ENCODE results near the gene C7.

The C7 gene

GRCh38 chr5:40928886-40929448, 19.7 kb downstream of the C7 start:
- DNase-seq: no peak

DNA sequence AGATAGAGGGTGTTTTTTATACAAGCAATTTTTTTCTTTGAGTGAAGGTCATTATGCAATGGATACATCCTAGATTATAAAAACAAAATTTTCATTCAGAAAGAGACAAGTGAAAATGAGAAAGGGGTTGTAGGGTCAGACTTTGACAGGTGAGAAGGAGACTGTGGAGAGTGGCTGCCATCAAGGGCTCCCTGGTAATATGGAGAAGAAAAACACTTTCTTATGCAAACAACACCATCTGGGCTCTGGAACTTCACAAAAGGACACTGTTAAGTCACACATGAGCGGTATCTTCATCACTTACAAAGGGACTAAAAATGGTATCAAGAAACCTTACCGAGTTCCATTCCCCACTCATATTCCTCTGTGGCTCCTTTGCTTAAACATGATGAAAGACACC, 23.5 kb downstream of the C7 start:
- DNase-seq: no peak

DNA sequence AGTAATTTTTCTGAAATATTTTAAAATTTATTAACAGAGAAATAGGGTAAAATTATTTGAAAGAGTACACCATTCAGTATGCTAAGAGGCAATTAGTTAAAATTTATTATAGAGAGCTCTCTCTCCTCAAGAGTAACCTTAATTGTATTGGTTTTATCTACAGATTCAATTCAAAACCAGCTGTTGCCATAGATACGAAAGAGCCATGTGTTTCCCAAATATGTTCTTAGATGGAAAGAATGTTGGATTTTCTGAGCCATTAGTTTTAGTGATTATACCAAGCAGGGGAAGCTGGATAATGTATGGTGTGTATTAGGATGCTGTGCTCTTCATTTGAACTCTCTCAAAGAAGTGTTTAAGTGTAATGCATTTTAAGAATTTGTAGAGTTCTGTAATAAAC, 27.8 kb downstream of the C7 start:
- DNase-seq: no peak

DNA sequence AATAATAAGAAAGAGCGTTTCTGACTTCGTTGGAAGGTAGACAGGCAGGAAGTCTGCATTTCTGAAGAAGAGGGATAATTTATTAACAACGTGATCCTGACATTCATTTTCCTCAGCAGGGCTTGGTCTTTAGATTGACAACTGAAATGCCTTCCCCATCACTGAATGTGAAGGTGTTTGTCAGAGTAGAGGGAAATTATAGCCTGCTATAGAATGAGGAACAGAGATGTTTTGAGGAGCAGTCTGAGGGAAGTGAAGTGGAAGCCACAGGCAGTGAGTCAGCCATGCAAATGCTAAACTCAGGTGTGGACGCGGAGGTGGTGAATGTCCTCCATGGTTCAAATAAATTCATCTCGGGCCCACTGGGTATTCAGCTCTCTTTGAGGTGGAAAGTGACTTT, 30.5 kb downstream of the C7 start:
- no peak for DNase-seq

- no peak for DNase-seq
These were observed 35.8 kb downstream of the C7 start for GRCh38 chr5:40945111-40945510.

DNA sequence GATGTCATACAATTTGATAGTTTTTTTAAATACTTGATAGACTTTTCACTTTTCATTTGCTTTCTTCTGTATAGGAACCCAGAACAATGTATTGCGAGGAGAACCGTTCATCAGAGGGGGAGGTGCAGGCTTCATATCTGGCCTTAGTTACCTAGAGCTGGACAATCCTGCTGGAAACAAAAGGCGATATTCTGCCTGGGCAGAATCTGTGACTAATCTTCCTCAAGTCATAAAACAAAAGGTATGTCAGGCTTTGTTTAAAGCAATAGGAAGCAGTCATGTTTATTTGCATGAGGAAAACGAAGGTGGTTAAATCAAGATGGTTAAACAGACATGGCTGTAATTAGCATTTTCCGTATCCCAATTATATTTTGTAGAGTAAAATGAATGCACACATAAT, 46.0 kb downstream of the C7 start:
- DNase-seq: no peak

DNA sequence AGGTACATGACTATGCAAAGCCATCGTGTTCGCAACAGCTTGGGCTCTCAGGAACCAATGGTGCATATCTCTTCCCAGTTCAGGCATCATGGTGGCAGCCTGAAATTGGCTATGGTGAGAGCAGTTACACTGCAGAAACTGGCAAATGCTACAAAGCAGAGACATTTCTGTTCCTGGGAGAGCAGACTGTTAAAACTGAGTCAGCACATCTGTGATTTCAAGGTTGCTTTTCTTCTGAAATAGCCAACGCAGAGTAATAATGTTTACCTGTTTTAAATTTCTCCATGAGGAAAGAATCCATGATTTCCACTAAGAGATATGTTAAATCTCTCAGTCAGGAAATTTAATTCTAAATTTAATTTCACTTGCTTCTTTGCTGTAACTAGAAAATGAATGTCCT, 47.8 kb downstream of the C7 start:
- DNase-seq: no peak

DNA sequence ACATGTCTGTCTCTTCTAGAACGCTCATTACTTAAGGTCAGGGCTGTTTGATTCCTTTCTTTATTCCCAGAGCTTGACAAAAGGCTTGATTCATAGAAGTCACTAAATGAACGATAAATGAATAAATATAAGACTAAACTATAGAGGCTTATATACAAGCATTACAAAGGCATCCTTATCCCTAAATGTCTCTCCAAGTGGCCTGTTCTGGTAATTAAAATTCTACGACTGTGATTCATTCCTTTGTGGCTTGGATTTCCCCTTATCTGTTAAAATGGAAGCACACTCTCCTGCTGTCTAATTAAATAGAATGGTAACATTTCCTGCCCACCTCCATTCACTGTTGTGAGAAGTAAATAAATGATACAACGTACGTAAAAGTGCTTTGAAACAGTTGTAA, 49.5 kb downstream of the C7 start:
- DNase-seq: no peak

GRCh38 chr5:40960037-40960436, 50.7 kb downstream of the C7 start:
- DNase-seq: no peak

DNA sequence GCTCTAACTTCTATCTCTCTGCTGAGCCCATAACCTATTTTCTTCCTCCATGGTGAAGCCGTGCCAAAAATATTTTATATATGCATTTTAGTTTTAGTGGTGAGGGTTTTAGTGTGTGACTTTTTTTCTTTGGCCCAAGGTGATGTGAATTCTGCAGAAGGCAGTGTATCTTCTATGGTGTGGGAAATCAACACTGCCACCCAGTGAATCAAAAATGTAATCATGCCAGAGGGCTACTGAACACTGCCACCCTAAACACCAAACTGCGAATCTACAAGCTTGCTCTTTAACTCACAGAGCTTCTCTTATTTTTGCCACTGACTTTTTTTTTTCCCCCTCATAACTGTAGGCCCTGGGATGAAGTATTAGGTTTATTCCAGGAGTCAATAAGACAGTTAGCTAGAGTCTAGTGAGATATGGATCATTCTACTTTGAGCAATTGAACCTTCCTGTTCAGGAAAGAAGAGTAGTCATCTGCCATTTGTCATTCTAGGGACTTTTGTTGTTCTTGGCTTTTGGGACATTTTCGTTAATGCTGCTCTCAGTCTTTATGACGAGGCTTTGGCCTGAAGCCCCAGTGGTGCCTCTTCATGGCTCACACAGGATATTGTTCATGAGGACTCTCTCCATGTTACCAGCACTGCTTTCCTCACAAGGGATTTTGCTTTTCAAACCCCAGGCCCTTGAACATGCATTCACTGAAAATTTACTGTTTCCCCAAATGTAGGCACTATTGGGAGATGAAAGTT, 53.1 kb downstream of the C7 start:
- no peak for DNase-seq

- DNase-seq: no peak
These were observed 63.1 kb downstream of the C7 start for GRCh38 chr5:40972434-40972833.

DNA sequence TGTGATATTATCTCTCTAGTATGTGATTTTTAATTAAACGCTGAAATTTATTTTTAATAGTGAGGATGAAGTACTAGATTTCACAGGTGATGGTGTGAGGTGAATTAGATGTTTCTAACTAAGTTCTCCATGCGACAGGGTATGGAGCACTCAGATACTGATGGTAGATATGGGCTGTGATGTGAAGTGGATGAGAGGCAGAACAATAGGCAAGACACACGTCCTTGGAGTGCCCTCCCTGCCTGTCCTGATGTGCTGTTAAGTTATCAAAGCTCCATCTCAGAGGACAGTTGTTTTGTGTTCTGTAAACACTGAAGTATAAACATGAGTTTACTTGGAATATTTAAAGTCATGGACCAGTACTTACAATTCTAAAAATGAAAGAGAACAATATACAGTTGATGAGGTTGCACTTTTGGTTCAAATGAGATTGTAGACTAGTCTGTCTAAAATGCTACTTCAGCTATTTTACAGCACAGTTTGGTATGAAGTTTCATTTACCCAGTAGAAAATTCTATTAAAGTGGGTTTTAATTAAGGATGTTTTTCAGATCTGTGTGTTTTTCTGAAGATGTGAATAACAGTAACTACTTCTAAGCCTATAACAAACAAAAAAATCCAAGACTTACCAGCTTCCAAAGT, 64.2 kb downstream of the C7 start:
- DNase-seq: no peak

- no peak for DNase-seq
These were observed 66.7 kb downstream of the C7 start for GRCh38 chr5:40976041-40976440.

- DNase-seq: no peak
These were observed 67.5 kb downstream of the C7 start for GRCh38 chr5:40976836-40977235.

DNA sequence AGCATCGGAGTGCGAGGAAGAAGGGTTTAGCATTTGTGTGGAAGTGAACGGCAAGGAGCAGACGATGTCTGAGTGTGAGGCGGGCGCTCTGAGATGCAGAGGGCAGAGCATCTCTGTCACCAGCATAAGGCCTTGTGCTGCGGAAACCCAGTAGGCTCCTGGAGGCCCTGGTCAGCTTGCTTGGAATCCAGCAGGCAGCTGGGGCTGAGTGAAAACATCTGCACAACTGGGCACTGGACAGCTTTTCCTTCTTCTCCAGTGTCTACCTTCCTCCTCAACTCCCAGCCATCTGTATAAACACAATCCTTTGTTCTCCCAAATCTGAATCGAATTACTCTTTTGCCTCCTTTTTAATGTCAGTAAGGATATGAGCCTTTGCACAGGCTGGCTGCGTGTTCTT, 72.1 kb downstream of the C7 start:
- no peak for DNase-seq

- no peak for DNase-seq
These were observed 74.5 kb downstream of the C7 start for GRCh38 chr5:40983781-40984180.

DNA sequence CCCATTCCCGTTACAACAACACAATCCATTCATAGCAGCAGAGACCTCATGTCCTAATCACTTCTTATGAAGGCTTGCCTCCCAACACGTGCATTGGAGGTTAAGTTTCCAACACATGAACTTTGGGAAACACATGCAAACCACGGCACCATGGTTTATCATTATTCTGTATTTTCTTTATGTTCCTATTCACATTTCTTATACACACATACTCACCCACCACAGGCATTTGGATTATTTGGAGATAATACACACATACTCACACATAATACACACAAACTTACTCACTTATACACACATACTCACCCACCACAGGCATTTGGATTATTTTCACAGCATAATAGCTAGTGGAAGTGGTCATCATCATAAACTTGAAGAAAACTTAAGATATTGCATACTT, 75.6 kb downstream of the C7 start:
- no peak for DNase-seq

GRCh38 chr5:40985501-40985900, 76.2 kb downstream of the C7 start:
- DNase-seq: no peak

DNA sequence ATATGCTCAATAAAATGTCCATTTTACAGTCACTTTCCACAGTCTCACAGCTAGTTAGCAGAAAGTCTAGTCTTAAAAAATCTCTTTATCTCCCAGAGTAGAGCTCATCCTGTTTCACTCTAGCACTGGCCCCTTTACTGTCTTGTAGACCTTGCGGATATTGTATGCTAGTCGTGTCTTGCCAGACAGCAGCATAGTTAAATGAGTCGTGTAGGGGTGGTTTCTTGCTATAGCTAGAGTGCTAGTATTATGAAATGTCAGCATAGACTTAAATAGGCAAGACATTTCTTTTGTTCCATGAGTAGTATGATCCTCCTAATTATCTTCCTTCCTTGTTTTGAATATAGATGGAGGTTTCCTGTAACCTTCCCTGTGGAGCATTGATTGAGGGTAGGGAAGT, 77.4 kb downstream of the C7 start:
- no peak for DNase-seq

DNA sequence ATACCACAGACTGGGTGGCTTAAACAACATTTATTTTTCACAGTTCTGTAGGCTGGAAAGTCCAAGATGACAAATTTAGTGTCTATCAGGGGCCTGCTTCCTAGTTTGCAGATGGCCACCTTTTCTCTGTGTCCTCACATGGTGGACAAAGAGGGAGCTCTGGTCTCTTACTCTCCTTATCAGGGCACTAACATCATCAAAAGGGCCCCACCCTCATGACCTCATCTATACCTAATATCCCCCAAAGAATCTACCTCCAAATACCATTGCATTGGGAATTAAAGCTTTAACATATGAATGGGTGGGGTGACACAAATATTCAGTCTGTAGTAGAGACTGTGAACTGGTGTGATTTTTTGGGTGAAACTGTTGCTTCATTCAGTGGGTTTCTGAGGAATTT, 78.1 kb downstream of the C7 start:
- DNase-seq: no peak

DNA sequence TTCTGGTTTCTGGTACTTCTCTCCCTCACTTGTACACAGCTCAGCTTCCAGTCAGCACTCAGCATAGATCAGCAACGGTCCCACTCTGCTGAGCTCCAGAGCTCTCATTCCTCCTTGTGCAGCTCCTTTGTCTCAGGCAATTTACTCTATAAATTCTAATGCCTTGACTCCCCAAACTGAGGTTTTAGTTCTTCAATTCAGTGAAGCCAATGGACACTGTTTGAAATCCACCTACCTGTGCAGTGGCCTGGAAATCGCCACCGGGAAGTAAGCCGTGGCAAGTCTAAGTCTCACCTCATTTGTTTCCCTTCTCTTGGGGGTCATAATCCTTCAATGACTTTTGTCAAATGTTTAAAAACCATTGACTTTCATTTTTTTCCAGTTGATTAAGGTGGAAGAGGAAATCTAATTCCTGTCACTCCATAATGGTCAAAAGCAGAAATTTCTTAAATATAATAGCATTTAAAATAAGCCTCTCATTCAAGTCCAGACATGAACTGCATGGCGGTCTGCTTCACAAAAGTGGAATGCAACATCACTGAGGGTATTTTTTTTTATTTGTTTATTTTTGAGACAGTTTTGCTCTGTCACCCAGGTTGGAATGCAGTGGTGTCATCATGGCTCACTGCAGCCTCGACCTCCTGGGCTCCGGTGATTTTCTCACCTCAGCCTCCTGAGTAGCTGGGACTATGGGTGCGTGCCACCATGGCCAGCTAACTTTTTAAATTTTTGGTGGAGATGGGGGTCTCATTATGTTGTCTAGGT, 79.6 kb downstream of the C7 start:
- no peak for DNase-seq

- DNase-seq: no peak
These were observed 82.1 kb downstream of the C7 start for GRCh38 chr5:40991168-40991980.

DNA sequence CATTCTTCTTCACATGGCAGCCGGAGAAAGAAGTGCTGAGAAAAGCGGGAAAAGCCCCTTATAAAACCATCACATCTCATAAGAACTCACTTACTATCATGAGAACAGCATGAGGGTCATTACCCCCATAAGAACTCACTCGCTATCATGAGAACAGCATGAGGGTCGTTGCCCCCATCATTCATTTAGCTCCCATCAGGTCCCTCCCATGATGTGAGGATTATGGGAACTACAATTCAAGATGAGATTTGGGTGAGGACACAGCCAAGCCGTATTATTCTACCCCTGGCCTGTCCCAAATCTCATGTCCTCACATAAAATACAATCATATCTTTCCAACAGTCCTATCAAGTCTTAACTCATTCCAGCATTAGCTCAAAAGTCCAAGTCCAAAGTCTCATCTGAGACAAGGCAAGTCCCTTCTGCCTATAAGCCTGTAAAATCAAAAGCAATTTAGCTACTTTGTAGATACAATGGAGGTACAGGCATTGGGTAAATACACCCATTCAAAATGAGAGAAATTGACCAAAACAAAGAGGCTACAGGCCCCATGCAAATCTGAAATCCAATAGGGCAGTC, 82.8 kb downstream of the C7 start:
- no peak for DNase-seq
